Neural progenitor cell (in vitro differentiated cells): ENCODE results near the gene RHBDF1.

Source experiments
- EZH2 ChIP-seq: fragments of 200-600 bp; sonication (generic); IDR thresholded peaks from 2 replicates; pipeline ENCODE4 v1.6.1; 2017; ENCODE audit warnings: antibody characterized with exemption, mild to moderate bottlenecking, moderate library complexity
- EZH2phosphoT487 ChIP-seq: fragments of 200-600 bp; sonication (generic); IDR thresholded peaks from 2 replicates; pipeline ENCODE4 v1.6.1; 2017; ENCODE audit warnings: antibody characterized with exemption
- TF ChIP-seq, protein P1 (sequence below): fragments of 200-600 bp; sonication (generic); IDR thresholded peaks from 2 replicates; pipeline ENCODE4 v1.5.1; 2017; ENCODE audit warnings: antibody characterized with exemption, mild to moderate bottlenecking

GRCh38 chr16:94918-95265 lies 22.5 kb upstream of the RHBDF1 start:
- TF ChIP-seq, protein P1, sequence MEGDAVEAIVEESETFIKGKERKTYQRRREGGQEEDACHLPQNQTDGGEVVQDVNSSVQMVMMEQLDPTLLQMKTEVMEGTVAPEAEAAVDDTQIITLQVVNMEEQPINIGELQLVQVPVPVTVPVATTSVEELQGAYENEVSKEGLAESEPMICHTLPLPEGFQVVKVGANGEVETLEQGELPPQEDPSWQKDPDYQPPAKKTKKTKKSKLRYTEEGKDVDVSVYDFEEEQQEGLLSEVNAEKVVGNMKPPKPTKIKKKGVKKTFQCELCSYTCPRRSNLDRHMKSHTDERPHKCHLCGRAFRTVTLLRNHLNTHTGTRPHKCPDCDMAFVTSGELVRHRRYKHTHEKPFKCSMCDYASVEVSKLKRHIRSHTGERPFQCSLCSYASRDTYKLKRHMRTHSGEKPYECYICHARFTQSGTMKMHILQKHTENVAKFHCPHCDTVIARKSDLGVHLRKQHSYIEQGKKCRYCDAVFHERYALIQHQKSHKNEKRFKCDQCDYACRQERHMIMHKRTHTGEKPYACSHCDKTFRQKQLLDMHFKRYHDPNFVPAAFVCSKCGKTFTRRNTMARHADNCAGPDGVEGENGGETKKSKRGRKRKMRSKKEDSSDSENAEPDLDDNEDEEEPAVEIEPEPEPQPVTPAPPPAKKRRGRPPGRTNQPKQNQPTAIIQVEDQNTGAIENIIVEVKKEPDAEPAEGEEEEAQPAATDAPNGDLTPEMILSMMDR, result no peak
- TF ChIP-seq EZH2 (no peak), EZH2phosphoT487 (no peak)
